ENCODE data around the gene MAN1A1. TPM values are rescaled to one million over a fixed set of nuclear protein-coding genes. Genes with fewer than 3 reads are reported as not detected.

Gene MAN1A1
- total RNA-seq, 4 donors from 2014 or later: 6.3 to 92.3 (median 22.4) TPM

DNA sequence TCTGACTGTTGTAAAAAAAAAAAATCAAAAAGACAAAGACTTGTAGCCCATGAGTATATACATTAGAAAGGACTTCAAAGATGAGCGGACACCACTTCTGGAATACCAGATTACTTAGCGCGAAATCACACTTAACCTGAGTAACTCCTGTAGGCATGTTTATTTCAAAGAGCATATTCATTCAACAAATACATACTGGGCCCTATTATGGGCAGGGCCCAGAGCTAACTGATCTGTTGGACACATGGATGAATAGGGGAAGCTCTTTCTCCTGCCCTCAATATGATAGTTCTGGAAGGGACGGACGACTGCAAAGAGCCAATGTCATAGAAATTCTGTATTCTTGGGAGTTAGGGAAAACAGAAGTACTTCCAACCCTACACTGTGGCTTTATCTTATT, 12.3 kb downstream of the MAN1A1 start:
- Histone ChIP-seq H3K27me3 (no peaks in the 10 kb centered on the region), H3K36me3 (no peaks in the 10 kb centered on the region), H3K9me3 (no peaks in the 10 kb centered on the region), H3K4me3 (no peak overlapping the region), H3K4me1 (peaks cover 0 to 66% (median 25%) of the 10 kb centered on the region in 3 donors), H3K27ac (no peak overlapping the region)
- no peak for DNase-seq
- TF ChIP-seq, protein P1, sequence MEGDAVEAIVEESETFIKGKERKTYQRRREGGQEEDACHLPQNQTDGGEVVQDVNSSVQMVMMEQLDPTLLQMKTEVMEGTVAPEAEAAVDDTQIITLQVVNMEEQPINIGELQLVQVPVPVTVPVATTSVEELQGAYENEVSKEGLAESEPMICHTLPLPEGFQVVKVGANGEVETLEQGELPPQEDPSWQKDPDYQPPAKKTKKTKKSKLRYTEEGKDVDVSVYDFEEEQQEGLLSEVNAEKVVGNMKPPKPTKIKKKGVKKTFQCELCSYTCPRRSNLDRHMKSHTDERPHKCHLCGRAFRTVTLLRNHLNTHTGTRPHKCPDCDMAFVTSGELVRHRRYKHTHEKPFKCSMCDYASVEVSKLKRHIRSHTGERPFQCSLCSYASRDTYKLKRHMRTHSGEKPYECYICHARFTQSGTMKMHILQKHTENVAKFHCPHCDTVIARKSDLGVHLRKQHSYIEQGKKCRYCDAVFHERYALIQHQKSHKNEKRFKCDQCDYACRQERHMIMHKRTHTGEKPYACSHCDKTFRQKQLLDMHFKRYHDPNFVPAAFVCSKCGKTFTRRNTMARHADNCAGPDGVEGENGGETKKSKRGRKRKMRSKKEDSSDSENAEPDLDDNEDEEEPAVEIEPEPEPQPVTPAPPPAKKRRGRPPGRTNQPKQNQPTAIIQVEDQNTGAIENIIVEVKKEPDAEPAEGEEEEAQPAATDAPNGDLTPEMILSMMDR (IDR thresholded peaks at IDR 0.05): no peak
- TF ChIP-seq POLR2A (IDR thresholded peaks at IDR 0.05): no peak
- intact Hi-C loops (cut with DNase I): no loop called here
- 90 to 97% methylated on average over 5 of the region's 5 CpGs for WGBS, 2 donors

DNA sequence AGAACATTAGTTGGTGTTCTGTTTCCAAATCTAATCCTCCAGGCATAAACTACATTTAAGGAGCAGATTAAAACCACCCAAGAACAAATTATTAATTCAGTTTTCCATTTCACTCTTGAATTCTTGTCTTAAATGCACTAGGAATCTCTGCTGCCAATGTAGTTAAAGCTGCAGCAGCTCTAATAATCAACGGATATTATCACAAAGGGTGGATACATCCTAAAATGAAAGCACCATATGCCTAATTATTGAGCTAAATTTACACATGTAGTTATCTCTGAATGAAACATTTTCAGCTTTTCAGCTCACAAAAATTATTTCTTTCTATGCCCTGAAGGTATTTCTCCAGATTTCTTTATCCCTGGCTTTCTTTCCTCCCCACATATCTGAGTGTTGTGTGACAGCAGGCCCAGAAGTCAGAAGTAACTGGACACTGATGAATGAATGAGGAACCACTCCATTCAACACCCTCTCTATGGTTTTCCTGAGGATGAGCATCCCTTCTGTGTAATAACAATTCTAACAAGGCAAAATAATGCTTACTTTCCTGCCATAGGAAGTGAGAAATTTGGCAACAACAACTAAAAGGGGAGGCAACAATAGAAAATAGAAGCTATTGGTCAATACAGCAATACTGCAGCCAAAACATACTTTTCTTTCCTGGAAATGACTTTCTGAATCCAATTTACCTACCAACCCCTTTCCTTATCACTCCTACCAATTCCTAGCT, 14.9 kb downstream of the MAN1A1 start:
- WGBS, 2 donors: 30 to 58% methylated on average over 1 of the region's 1 CpG
- Histone ChIP-seq H3K4me1 (peaks cover 0 to 46% (median 15%) of the 10 kb centered on the region in 3 donors), H3K9me3 (no peaks in the 10 kb centered on the region), H3K27ac (peak overlapping the region in 3 of 4 donors; percentile 1 to 50 (median 22)), H3K27me3 (no peaks in the 10 kb centered on the region), H3K4me3 (no peak overlapping the region), H3K36me3 (no peaks in the 10 kb centered on the region)
- no peak for DNase-seq
- intact Hi-C loops (cut with DNase I): no loop called here
- no peak for TF ChIP-seq POLR2A (IDR thresholded peaks at IDR 0.05)
- TF ChIP-seq, protein P1 (IDR thresholded peaks at IDR 0.05): no peak

DNA sequence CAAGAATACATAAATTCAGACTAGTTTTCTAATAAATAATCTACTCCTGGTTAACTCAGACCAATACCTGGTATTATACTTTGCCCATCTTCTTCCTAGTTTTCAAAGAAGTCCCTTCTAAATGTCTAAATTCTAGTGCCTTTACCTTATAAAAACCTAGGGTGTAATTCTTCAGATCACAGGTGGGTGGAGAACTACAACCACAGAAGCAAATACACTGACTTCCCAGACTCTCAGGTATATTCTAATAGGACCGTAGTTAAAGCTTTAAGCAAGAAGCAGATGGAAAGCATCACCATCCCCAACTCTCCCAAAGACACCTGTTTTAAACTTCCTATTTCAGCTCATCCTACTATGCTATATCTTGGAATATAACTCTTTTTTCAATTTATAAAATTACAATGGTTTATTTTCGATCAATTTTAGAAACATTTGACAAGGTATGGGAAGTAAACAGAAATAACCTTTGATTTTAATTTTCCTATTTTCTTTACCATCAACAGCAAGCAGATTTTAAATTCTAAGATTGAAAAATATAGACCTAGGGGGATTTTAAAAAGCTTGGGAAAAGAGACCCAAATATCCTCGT, 15.8 kb downstream of the MAN1A1 start:
- Histone ChIP-seq H3K27ac (no peak overlapping the region), H3K4me3 (no peak overlapping the region), H3K9me3 (no peaks in the 10 kb centered on the region), H3K4me1 (peaks cover 0 to 42% (median 14%) of the 10 kb centered on the region in 3 donors), H3K27me3 (no peaks in the 10 kb centered on the region), H3K36me3 (no peaks in the 10 kb centered on the region)
- no peak for DNase-seq
- 68 to 79% methylated on average over 3 of the region's 3 CpGs for WGBS, 2 donors
- intact Hi-C loops (cut with DNase I): no loop called here
- TF ChIP-seq, protein P1 (IDR thresholded peaks at IDR 0.05): peak in 5 of 6 experiments; percentile 48 to 71 (median 63)
- TF ChIP-seq POLR2A (IDR thresholded peaks at IDR 0.05): no peak

DNA sequence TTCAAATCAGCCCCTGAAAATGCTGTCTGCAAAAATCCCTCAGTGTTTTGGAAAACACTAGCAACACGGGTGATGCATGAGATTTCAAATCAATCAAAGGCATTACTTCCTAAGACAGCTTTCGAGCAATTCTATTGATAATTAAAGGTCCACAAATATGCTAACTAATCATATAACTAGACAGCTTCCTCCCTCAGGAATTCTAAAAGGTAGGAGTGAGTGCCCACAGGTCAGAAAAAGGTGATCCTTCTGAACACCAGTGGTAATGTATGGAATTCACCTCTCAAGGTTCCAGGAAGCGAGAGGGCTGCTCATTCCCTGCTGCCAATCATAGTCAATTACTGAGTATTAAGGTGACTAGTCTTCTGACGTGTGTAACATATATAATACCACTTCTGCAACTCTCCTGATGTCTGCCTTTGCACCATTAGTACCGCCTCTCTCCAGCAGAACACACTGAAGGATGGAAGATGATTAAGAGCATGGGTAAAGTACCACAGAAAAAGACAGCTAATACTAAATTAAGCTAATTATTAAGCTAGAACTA, 16.4 kb downstream of the MAN1A1 start:
- peaks cover 0 to 49% (median 7%) of the 10 kb centered on the region in 3 donors for H3K4me1 ChIP-seq
- intact Hi-C loops (cut with DNase I): no loop called here
- H3K27me3 ChIP-seq: no peaks in the 10 kb centered on the region
- no peak for DNase-seq
- no peaks in the 10 kb centered on the region for H3K36me3 ChIP-seq
- no peak overlapping the region for H3K27ac ChIP-seq
- TF ChIP-seq, protein P1 (IDR thresholded peaks at IDR 0.05): no peak
- TF ChIP-seq POLR2A (IDR thresholded peaks at IDR 0.05): no peak
- H3K4me3 ChIP-seq: no peak overlapping the region
- H3K9me3 ChIP-seq: no peaks in the 10 kb centered on the region
- WGBS, 2 donors: 79 to 81% methylated on average over 5 of the region's 5 CpGs

DNA sequence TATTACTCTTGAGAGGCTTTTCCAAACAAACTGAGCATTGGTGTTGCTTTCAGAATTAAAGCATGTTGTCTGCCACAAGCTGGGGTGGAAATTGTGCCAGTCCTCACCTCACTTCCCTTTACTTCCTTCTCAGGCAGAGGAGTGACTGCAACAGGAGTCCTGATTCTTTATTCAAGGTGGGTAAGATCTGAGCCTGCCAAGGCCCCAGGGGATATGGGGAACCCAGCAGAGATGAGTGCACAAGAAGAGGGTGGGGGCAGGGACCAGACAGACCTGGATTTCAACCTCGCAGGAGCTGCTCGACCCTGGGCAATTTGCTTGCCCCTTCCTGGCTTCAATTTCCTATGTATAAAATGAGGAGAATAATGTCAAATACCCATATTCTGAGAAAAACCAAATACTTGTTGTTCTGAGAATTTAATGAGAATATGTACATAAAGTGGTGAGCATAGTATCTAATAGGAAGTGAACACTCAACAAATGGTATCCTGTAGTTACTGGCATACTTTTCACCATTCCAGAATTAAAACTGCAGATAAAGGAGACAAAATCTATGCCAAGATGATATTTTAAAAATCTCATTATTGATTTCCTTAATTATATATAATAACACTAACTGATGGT, 17.8 kb downstream of the MAN1A1 start:
- Histone ChIP-seq H3K4me1 (peaks cover 0 to 45% (median 6%) of the 10 kb centered on the region in 3 donors), H3K36me3 (no peaks in the 10 kb centered on the region), H3K27ac (no peak overlapping the region), H3K27me3 (no peaks in the 10 kb centered on the region), H3K4me3 (no peak overlapping the region), H3K9me3 (no peaks in the 10 kb centered on the region)
- 42 to 55% methylated on average over 2 of the region's 2 CpGs for WGBS, 2 donors
- intact Hi-C loops (cut with DNase I): no loop called here
- TF ChIP-seq, protein P1 (IDR thresholded peaks at IDR 0.05): no peak
- TF ChIP-seq POLR2A (IDR thresholded peaks at IDR 0.05): no peak
- no peak for DNase-seq

All from esophagus squamous epithelium (tissue), 5 donors.